ENCODE results near the gene PPFIBP2. TPM values are rescaled to one million over a fixed set of nuclear protein-coding genes. Genes with fewer than 3 reads are reported as not detected.
"Not testable (repeated sequence)": the region's sequence is repeated elsewhere in the genome, so short reads cannot be mapped to it uniquely, and the experiment has no call there.

PPFIBP2 gene
- total RNA-seq, 1 donor from 2014 or later = 1.6 TPM

GRCh38 chr11:7646866-7647265, 133.1 kb downstream of the PPFIBP2 start:
- no peak for DNase-seq
- Mint-ChIP-seq H3K36me3 (ENCODE audit: low read depth) (no peaks in the 10 kb centered on the region), H3K4me1 (no peaks in the 10 kb centered on the region), H3K27me3 (no peaks in the 10 kb centered on the region), H3K27ac (no peak overlapping the region), H3K4me3 (no peak overlapping the region), H3K9me3 (no peaks in the 10 kb centered on the region)
- intact Hi-C loops (cut with micrococcal nuclease) = no loop called here

- H3K36me3 Mint-ChIP-seq (ENCODE audit: low read depth) = no peaks in the 10 kb centered on the region
- intact Hi-C loops (cut with micrococcal nuclease) = no loop called here
- no peak overlapping the region for H3K4me3 Mint-ChIP-seq
- no peak for DNase-seq
- no peaks in the 10 kb centered on the region for H3K27me3 Mint-ChIP-seq
- no peak overlapping the region for H3K27ac Mint-ChIP-seq
- no peaks in the 10 kb centered on the region for H3K4me1 Mint-ChIP-seq
- H3K9me3 Mint-ChIP-seq = no peaks in the 10 kb centered on the region
Measured at GRCh38 chr11:7648264-7648663, 134.5 kb downstream of the PPFIBP2 start.

- intact Hi-C loops (cut with micrococcal nuclease) = no loop called here
- no peaks in the 10 kb centered on the region for H3K36me3 Mint-ChIP-seq (ENCODE audit: low read depth)
- DNase-seq = no peak
- H3K4me3 Mint-ChIP-seq = no peak overlapping the region
- H3K27ac Mint-ChIP-seq = no peak overlapping the region
- H3K27me3 Mint-ChIP-seq = no peaks in the 10 kb centered on the region
- no peaks in the 10 kb centered on the region for H3K9me3 Mint-ChIP-seq
- no peaks in the 10 kb centered on the region for H3K4me1 Mint-ChIP-seq
Measured at GRCh38 chr11:7651140-7651551, 137.3 kb downstream of the PPFIBP2 start.

- no peak overlapping the region for H3K27ac Mint-ChIP-seq
- H3K36me3 Mint-ChIP-seq (ENCODE audit: low read depth) = no peaks in the 10 kb centered on the region
- DNase-seq = no peak
- no peaks in the 10 kb centered on the region for H3K27me3 Mint-ChIP-seq
- H3K4me3 Mint-ChIP-seq = no peak overlapping the region
- intact Hi-C loops (cut with micrococcal nuclease) = no loop called here
- no peaks in the 10 kb centered on the region for H3K4me1 Mint-ChIP-seq
- H3K9me3 Mint-ChIP-seq = no peaks in the 10 kb centered on the region
Measured at GRCh38 chr11:7651700-7652099, 137.9 kb downstream of the PPFIBP2 start.

GRCh38 chr11:7654195-7654705, 140.5 kb downstream of the PPFIBP2 start:
- no peaks in the 10 kb centered on the region for H3K9me3 Mint-ChIP-seq
- DNase-seq = no peak
- intact Hi-C loops (cut with micrococcal nuclease) = no loop called here
- no peaks in the 10 kb centered on the region for H3K36me3 Mint-ChIP-seq (ENCODE audit: low read depth)
- H3K27me3 Mint-ChIP-seq = no peaks in the 10 kb centered on the region
- H3K4me1 Mint-ChIP-seq = no peaks in the 10 kb centered on the region
- H3K27ac Mint-ChIP-seq = no peak overlapping the region
- H3K4me3 Mint-ChIP-seq = no peak overlapping the region

GRCh38 chr11:7655253-7656217, 141.7 kb downstream of the PPFIBP2 start:
- Mint-ChIP-seq H3K4me3 (no peak overlapping the region), H3K4me1 (no peaks in the 10 kb centered on the region), H3K27me3 (no peaks in the 10 kb centered on the region), H3K36me3 (ENCODE audit: low read depth) (no peaks in the 10 kb centered on the region), H3K9me3 (no peaks in the 10 kb centered on the region), H3K27ac (no peak overlapping the region)
- DNase-seq = no peak
- intact Hi-C loops (cut with micrococcal nuclease) = no loop called here

GRCh38 chr11:7656704-7657103, 142.9 kb downstream of the PPFIBP2 start:
- no peaks in the 10 kb centered on the region for H3K4me1 Mint-ChIP-seq
- H3K27ac Mint-ChIP-seq = no peak overlapping the region
- H3K36me3 Mint-ChIP-seq (ENCODE audit: low read depth) = no peaks in the 10 kb centered on the region
- no peaks in the 10 kb centered on the region for H3K9me3 Mint-ChIP-seq
- no peak for DNase-seq
- no peaks in the 10 kb centered on the region for H3K27me3 Mint-ChIP-seq
- intact Hi-C loops (cut with micrococcal nuclease) = no loop called here
- H3K4me3 Mint-ChIP-seq = no peak overlapping the region

GRCh38 chr11:7657306-7658025, 143.7 kb downstream of the PPFIBP2 start:
- H3K27me3 Mint-ChIP-seq = no peaks in the 10 kb centered on the region
- intact Hi-C loops (cut with micrococcal nuclease) = no loop called here
- H3K27ac Mint-ChIP-seq = no peak overlapping the region
- no peak overlapping the region for H3K4me3 Mint-ChIP-seq
- DNase-seq = peak; percentile 74
- no peaks in the 10 kb centered on the region for H3K9me3 Mint-ChIP-seq
- no peaks in the 10 kb centered on the region for H3K4me1 Mint-ChIP-seq
- H3K36me3 Mint-ChIP-seq (ENCODE audit: low read depth) = no peaks in the 10 kb centered on the region

- H3K27ac Mint-ChIP-seq; H3K36me3 Mint-ChIP-seq (ENCODE audit: low read depth); H3K4me3 Mint-ChIP-seq; H3K27me3 Mint-ChIP-seq; H3K4me1 Mint-ChIP-seq; intact Hi-C loops (cut with micrococcal nuclease); DNase-seq; H3K9me3 Mint-ChIP-seq: not testable (repeated sequence)
Measured at GRCh38 chr11:7663531-7663930, 149.7 kb downstream of the PPFIBP2 start.

GRCh38 chr11:7664867-7665266, 151.1 kb downstream of the PPFIBP2 start:
- Mint-ChIP-seq H3K27me3 (peaks cover 2% of the 10 kb centered on the region), H3K27ac (no peak overlapping the region), H3K4me3 (no peak overlapping the region), H3K4me1 (peaks cover 2% of the 10 kb centered on the region), H3K9me3 (no peaks in the 10 kb centered on the region), H3K36me3 (ENCODE audit: low read depth) (no peaks in the 10 kb centered on the region)
- peak; percentile 29 for DNase-seq
- intact Hi-C loops (cut with micrococcal nuclease) = loop anchor here (1.0 to 2.0 kb wide), 3 partner anchors 92 to 567 kb away; partner anchors contain the start of gene PPFIBP2

- intact Hi-C loops (cut with micrococcal nuclease) = loop anchor here (1.0 to 2.0 kb wide), 3 partner anchors 93 to 567 kb away; partner anchors contain the start of gene PPFIBP2
- Mint-ChIP-seq H3K9me3 (no peaks in the 10 kb centered on the region), H3K27ac (no peak overlapping the region), H3K27me3 (peaks cover 2% of the 10 kb centered on the region), H3K4me1 (peaks cover 4% of the 10 kb centered on the region), H3K36me3 (ENCODE audit: low read depth) (no peaks in the 10 kb centered on the region), H3K4me3 (no peak overlapping the region)
- DNase-seq = peak; percentile 91
Measured at GRCh38 chr11:7665473-7666291, 151.9 kb downstream of the PPFIBP2 start.

- DNase-seq = peak; percentile 47
- H3K27ac Mint-ChIP-seq = no peak overlapping the region
- peaks cover 2% of the 10 kb centered on the region for H3K27me3 Mint-ChIP-seq
- H3K4me3 Mint-ChIP-seq = no peak overlapping the region
- H3K4me1 Mint-ChIP-seq = peaks cover 7% of the 10 kb centered on the region
- H3K36me3 Mint-ChIP-seq (ENCODE audit: low read depth) = no peaks in the 10 kb centered on the region
- H3K9me3 Mint-ChIP-seq = no peaks in the 10 kb centered on the region
- intact Hi-C loops (cut with micrococcal nuclease) = no loop called here
Measured at GRCh38 chr11:7666292-7666866, 152.6 kb downstream of the PPFIBP2 start.

GRCh38 chr11:7667460-7667859, 153.7 kb downstream of the PPFIBP2 start:
- DNase-seq = peak; percentile 48
- Mint-ChIP-seq H3K4me3 (no peak overlapping the region), H3K4me1 (peaks cover 13% of the 10 kb centered on the region), H3K36me3 (ENCODE audit: low read depth) (no peaks in the 10 kb centered on the region), H3K9me3 (no peaks in the 10 kb centered on the region), H3K27me3 (peaks cover 5% of the 10 kb centered on the region), H3K27ac (no peak overlapping the region)
- intact Hi-C loops (cut with micrococcal nuclease) = no loop called here
